ENCODE measurements around the gene RIPK4. TPM values are rescaled to one million over a fixed set of nuclear protein-coding genes. Genes with fewer than 3 reads are reported as not detected.

The RIPK4 gene
- polyA plus RNA-seq, 3 donors = 0.05 to 0.09 TPM; not detected in 1

GRCh38 chr21:41712201-41712600 is 54.7 kb downstream of the RIPK4 start:
- no peaks in the 10 kb centered on the region for H3K36me3 ChIP-seq (replicated peaks in 1 of 2; ENCODE audit: control insufficient read depth in 1 of 2, insufficient read depth in 2 of 2, low read length in 2 of 2)
- H2AFZ ChIP-seq (ENCODE audit: insufficient read depth, low read depth, low read length, poor library complexity, severe bottlenecking) = no peak overlapping the region
- intact Hi-C loops (cut with micrococcal nuclease) = no loop called here
- Mint-ChIP-seq H3K9me3 (peaks cover 0 to 2% (median under 1%) of the 10 kb centered on the region in 7 donors), H3K4me3 (peak overlapping the region in 1 of 2 donors; percentile 62), H3K27ac (no peak overlapping the region), H3K27me3 (ENCODE audit: low read depth in 3 of 3) (peaks cover 40 to 77% (median 55%) of the 10 kb centered on the region in 3 donors), H3K36me3 (peaks cover 0 to 3% of the 10 kb centered on the region in 2 donors), H3K4me1 (peaks cover 9% of the 10 kb centered on the region)
- no peak overlapping the region for H3K27ac ChIP-seq (ENCODE audit: low read depth in 1 of 2, low read length in 2 of 2)
- peaks cover 7 to 10% of the 10 kb centered on the region in 2 donors for H3K4me1 ChIP-seq (ENCODE audit: control insufficient read depth in 1 of 2, insufficient read depth in 2 of 2, low read length in 2 of 2)
- no peaks in the 10 kb centered on the region for H3K9me3 ChIP-seq (replicated peaks in 1 of 2; ENCODE audit: control insufficient read depth in 1 of 2, insufficient read depth in 1 of 2, low read length in 2 of 2)
- H3K4me3 ChIP-seq (replicated peaks in 1 of 3; ENCODE audit: low read depth in 2 of 3, low read length in 3 of 3) = no peak overlapping the region
- peaks cover 12 to 60% of the 10 kb centered on the region in 2 donors for H3K27me3 ChIP-seq (ENCODE audit: control insufficient read depth in 2 of 2, insufficient read depth in 2 of 2, low read length in 2 of 2)
- no peak for TF ChIP-seq CTCF (IDR thresholded peaks at IDR 0.05)
- no peaks in the 10 kb centered on the region for H4K20me1 ChIP-seq (ENCODE audit: insufficient read depth, low read length)
- no peak overlapping the region for H3K9ac ChIP-seq (ENCODE audit: insufficient read depth, low read length, poor library complexity, severe bottlenecking)
- WGBS (ENCODE audit: insufficient coverage) = 21% methylated on average over 15 of the region's 18 CpGs
- H3K4me2 ChIP-seq (replicated peaks; ENCODE audit: extremely low read depth, low read length, poor library complexity, severe bottlenecking) = no peak overlapping the region
- DNase-seq = no peak
- H3K79me2 ChIP-seq (ENCODE audit: insufficient read depth, low read length) = no peaks in the 10 kb centered on the region

- no peak for DNase-seq
- no peak overlapping the region for H3K4me3 ChIP-seq (replicated peaks in 1 of 3; ENCODE audit: low read depth in 2 of 3, low read length in 3 of 3)
- H3K27me3 Mint-ChIP-seq (ENCODE audit: low read depth in 3 of 3) = peaks cover 40 to 73% (median 55%) of the 10 kb centered on the region in 3 donors
- intact Hi-C loops (cut with micrococcal nuclease) = no loop called here
- peaks cover 12 to 60% of the 10 kb centered on the region in 2 donors for H3K27me3 ChIP-seq (ENCODE audit: control insufficient read depth in 2 of 2, insufficient read depth in 2 of 2, low read length in 2 of 2)
- no peaks in the 10 kb centered on the region for H4K20me1 ChIP-seq (ENCODE audit: insufficient read depth, low read length)
- no peak overlapping the region for H2AFZ ChIP-seq (ENCODE audit: insufficient read depth, low read depth, low read length, poor library complexity, severe bottlenecking)
- no peak for TF ChIP-seq CTCF (IDR thresholded peaks at IDR 0.05)
- H3K4me1 Mint-ChIP-seq = peaks cover 9% of the 10 kb centered on the region
- H3K79me2 ChIP-seq (ENCODE audit: insufficient read depth, low read length) = no peaks in the 10 kb centered on the region
- H3K36me3 ChIP-seq (replicated peaks in 1 of 2; ENCODE audit: control insufficient read depth in 1 of 2, insufficient read depth in 2 of 2, low read length in 2 of 2) = no peaks in the 10 kb centered on the region
- H3K27ac Mint-ChIP-seq = peak overlapping the region in 1 of 7 donors; percentile 14
- no peak overlapping the region for H3K4me2 ChIP-seq (replicated peaks; ENCODE audit: extremely low read depth, low read length, poor library complexity, severe bottlenecking)
- WGBS (ENCODE audit: insufficient coverage) = 86% methylated on average over 13 of the region's 13 CpGs
- no peaks in the 10 kb centered on the region for H3K9me3 ChIP-seq (replicated peaks in 1 of 2; ENCODE audit: control insufficient read depth in 1 of 2, insufficient read depth in 1 of 2, low read length in 2 of 2)
- peaks cover 7 to 10% of the 10 kb centered on the region in 2 donors for H3K4me1 ChIP-seq (ENCODE audit: control insufficient read depth in 1 of 2, insufficient read depth in 2 of 2, low read length in 2 of 2)
- H3K9ac ChIP-seq (ENCODE audit: insufficient read depth, low read length, poor library complexity, severe bottlenecking) = no peak overlapping the region
- H3K27ac ChIP-seq (ENCODE audit: low read depth in 1 of 2, low read length in 2 of 2) = no peak overlapping the region
- H3K4me3 Mint-ChIP-seq = peak overlapping the region in 1 of 2 donors; percentile 62
- H3K36me3 Mint-ChIP-seq = peaks cover 0 to 3% of the 10 kb centered on the region in 2 donors
- peaks cover 3 to 9% (median 6%) of the 10 kb centered on the region in 7 donors for H3K9me3 Mint-ChIP-seq
Measured at GRCh38 chr21:41711416-41712007, 55.3 kb downstream of the RIPK4 start.
